ENCODE results near the gene TMEM212. TPM values are rescaled to one million over a fixed set of nuclear protein-coding genes. Genes with fewer than 3 reads are reported as not detected.

TMEM212 gene
- total and polyA plus RNA-seq, 8 donors: not detected

DNA sequence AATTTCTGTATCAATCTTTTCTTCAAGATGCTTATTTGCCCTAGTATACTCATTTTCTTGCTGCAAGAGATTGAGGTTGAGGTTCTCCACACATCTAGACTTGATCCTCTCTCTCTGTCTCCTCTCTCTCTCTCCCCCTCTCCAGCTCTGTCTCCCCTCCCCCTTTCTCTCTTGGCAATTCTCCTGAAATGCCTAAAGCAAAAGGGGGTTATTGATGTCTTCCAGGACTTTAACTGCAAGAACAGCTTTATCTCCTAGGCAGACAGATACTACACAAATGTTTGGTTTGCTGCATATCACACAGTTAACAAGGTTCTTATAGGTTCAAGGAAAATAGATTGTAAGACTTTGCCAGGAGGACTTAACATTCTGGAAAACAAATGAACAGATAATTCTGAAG, 52.1 kb downstream of the TMEM212 start:
- intact Hi-C loops (cut with DNase I; ENCODE audit: low total_unique reads): no loop called here
- DNase-seq: no peak
- Histone ChIP-seq H3K27me3 (no peaks in the 10 kb centered on the region), H3K9me3 (no peaks in the 10 kb centered on the region), H3K27ac (no peak overlapping the region), H3K36me3 (no peaks in the 10 kb centered on the region), H3K4me1 (no peaks in the 10 kb centered on the region), H3K4me3 (no peak overlapping the region)
- TF ChIP-seq, protein P1, sequence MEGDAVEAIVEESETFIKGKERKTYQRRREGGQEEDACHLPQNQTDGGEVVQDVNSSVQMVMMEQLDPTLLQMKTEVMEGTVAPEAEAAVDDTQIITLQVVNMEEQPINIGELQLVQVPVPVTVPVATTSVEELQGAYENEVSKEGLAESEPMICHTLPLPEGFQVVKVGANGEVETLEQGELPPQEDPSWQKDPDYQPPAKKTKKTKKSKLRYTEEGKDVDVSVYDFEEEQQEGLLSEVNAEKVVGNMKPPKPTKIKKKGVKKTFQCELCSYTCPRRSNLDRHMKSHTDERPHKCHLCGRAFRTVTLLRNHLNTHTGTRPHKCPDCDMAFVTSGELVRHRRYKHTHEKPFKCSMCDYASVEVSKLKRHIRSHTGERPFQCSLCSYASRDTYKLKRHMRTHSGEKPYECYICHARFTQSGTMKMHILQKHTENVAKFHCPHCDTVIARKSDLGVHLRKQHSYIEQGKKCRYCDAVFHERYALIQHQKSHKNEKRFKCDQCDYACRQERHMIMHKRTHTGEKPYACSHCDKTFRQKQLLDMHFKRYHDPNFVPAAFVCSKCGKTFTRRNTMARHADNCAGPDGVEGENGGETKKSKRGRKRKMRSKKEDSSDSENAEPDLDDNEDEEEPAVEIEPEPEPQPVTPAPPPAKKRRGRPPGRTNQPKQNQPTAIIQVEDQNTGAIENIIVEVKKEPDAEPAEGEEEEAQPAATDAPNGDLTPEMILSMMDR (IDR thresholded peaks at IDR 0.05): no peak
- no peak for TF ChIP-seq EP300 (IDR thresholded peaks at IDR 0.05)
- TF ChIP-seq POLR2AphosphoS5 (IDR thresholded peaks at IDR 0.05): no peak
- TF ChIP-seq POLR2A (IDR thresholded peaks at IDR 0.05): no peak

DNA sequence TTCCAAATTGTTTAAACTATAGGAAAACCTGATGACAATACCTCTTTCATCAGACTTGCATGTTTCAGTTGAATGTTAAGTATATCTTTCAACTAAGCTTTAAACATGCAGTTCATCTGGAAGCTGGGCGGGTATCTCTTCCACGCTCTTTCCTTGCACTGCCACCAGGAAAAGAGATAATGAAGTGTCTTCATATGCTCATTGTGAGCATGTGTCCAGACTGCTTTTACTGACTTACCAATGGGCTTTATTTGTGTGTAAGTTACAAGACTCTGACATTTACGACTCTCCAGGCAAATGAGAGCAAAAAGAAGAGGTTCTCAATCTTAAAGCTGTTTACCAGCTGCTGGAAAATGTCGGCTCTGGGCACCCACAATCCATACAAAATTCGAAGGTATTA, 52.8 kb downstream of the TMEM212 start:
- TF ChIP-seq POLR2AphosphoS5 (IDR thresholded peaks at IDR 0.05) (no peak), EP300 (IDR thresholded peaks at IDR 0.05) (no peak), POLR2A (IDR thresholded peaks at IDR 0.05) (no peak)
- TF ChIP-seq, protein P1 (IDR thresholded peaks at IDR 0.05): no peak
- DNase-seq: no peak
- no peak overlapping the region for H3K27ac ChIP-seq
- H3K36me3 ChIP-seq: no peaks in the 10 kb centered on the region
- no peaks in the 10 kb centered on the region for H3K9me3 ChIP-seq
- no peaks in the 10 kb centered on the region for H3K27me3 ChIP-seq
- intact Hi-C loops (cut with DNase I; ENCODE audit: low total_unique reads): no loop called here
- WGBS, 5 donors: 81 to 88% (median 87%) methylated on average over 5 of the region's 5 CpGs
- H3K4me1 ChIP-seq: no peaks in the 10 kb centered on the region
- H3K4me3 ChIP-seq: no peak overlapping the region

DNA sequence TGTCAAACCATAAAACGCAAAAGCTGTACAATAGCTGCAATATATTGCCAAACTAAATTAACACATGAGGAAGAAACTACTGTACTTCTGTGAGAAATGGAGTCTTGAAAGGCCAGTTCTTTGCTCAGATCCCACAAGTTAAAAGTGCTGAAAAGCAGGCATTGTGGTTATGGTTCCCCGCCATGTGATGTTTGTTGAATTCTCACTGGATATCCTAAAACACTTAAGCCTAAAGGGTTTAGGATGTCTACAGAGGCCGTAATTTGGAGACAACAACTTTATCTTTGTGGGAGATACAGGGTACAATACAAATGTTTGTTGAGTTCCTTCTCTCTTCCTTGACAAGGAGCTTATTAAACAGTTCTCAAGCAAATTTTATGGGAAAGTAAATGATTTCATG, 53.2 kb downstream of the TMEM212 start:
- no peak overlapping the region for H3K4me3 ChIP-seq
- intact Hi-C loops (cut with DNase I; ENCODE audit: low total_unique reads): no loop called here
- H3K27me3 ChIP-seq: no peaks in the 10 kb centered on the region
- no peak overlapping the region for H3K27ac ChIP-seq
- no peaks in the 10 kb centered on the region for H3K36me3 ChIP-seq
- H3K4me1 ChIP-seq: no peaks in the 10 kb centered on the region
- WGBS, 5 donors: 86 to 96% (median 91%) methylated on average over 3 of the region's 3 CpGs
- DNase-seq: no peak
- no peaks in the 10 kb centered on the region for H3K9me3 ChIP-seq
- TF ChIP-seq POLR2AphosphoS5 (IDR thresholded peaks at IDR 0.05) (no peak), POLR2A (IDR thresholded peaks at IDR 0.05) (no peak), EP300 (IDR thresholded peaks at IDR 0.05) (no peak)
- TF ChIP-seq, protein P1 (IDR thresholded peaks at IDR 0.05): no peak

DNA sequence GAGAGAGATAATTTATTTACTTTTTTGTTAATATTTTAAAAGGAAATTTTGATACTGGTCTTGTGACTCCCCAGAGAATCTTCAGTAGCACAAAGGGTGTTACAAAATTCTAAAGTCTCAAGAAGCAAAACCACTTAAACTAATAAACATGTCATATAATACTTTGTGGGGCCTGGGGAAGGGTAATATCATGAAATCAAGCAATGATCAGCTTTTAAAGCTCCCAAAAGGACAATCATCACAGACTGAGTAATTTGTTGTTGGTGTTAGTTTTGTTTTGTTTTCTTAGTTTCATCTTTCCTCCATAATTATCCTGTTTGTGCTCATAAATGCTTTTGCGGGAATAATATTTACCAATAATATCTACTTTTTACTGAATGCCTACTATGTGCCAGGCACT, 55.0 kb downstream of the TMEM212 start:
- Histone ChIP-seq H3K9me3 (no peaks in the 10 kb centered on the region), H3K27ac (no peak overlapping the region), H3K27me3 (no peaks in the 10 kb centered on the region), H3K4me1 (no peaks in the 10 kb centered on the region), H3K36me3 (no peaks in the 10 kb centered on the region), H3K4me3 (no peak overlapping the region)
- no peak for TF ChIP-seq POLR2AphosphoS5 (IDR thresholded peaks at IDR 0.05)
- TF ChIP-seq, protein P1 (IDR thresholded peaks at IDR 0.05): no peak
- TF ChIP-seq POLR2A (IDR thresholded peaks at IDR 0.05): no peak
- no peak for TF ChIP-seq EP300 (IDR thresholded peaks at IDR 0.05)
- WGBS, 5 donors: 91 to 100% (median 96%) methylated on average over 1 of the region's 1 CpG
- intact Hi-C loops (cut with DNase I; ENCODE audit: low total_unique reads): no loop called here
- no peak for DNase-seq

Data from stomach (tissue), 9 donors.